Stomach smooth muscle (tissue), 2 donors: ENCODE results near the gene GMPR.
A peak's percentile ranks its signal among the peaks of the same experiment; 100 is the strongest.

Experiments used
- H3K27ac ChIP-seq: one replicate; pipeline ENCODE4 v1.7.0; 2013; ENCODE audit warnings: mild to moderate bottlenecking, low read length, inconsistent platforms
- H3K27me3 ChIP-seq, 2 donors: one replicate each; pipeline ENCODE4 v1.7.0; 2013; ENCODE audit warnings: low read length in 2 of 2; ENCODE audit not compliant: insufficient read depth in 2 of 2, control insufficient read depth in 1 of 2
- H3K36me3 ChIP-seq, 2 donors: one replicate each; pipeline ENCODE4 v1.7.0; 2013; ENCODE audit warnings: low read length in 2 of 2; ENCODE audit not compliant: control insufficient read depth in 2 of 2, insufficient read depth in 2 of 2
- H3K4me1 ChIP-seq: one replicate; pipeline ENCODE4 v1.7.0; 2013; ENCODE audit warnings: low read length; ENCODE audit not compliant: control insufficient read depth, insufficient read depth
- H3K4me3 ChIP-seq, 2 donors: one replicate each; pipeline ENCODE4 v1.7.0; 2013; ENCODE audit warnings: low read length in 2 of 2
- H3K9ac ChIP-seq, 2 donors: one replicate each; pipeline ENCODE4 v1.7.0; 2013; ENCODE audit warnings: low read length in 2 of 2, mild to moderate bottlenecking in 1 of 2
- H3K9me3 ChIP-seq, 2 donors: one replicate each; pipeline ENCODE4 v1.7.0; 2013; ENCODE audit warnings: low read length in 2 of 2; ENCODE audit not compliant: control insufficient read depth in 2 of 2
- donor health status: healthy.
- donor health status: Pancreatic carcinoma.

GMPR gene

GRCh38 chr6:16273256-16273655 is 34.9 kb downstream of the GMPR start:
- H3K4me3 ChIP-seq, result no peak overlapping the region
- H3K27me3 ChIP-seq, result no peaks in the 10 kb centered on the region
- H3K9me3 ChIP-seq, result no peaks in the 10 kb centered on the region
- H3K9ac ChIP-seq, result no peak overlapping the region
- H3K27ac ChIP-seq, result peak overlapping the region; percentile 46
- peaks cover 0 to 2% of the 10 kb centered on the region in 2 donors for H3K36me3 ChIP-seq
- peaks cover 31% of the 10 kb centered on the region for H3K4me1 ChIP-seq

GRCh38 chr6:16274483-16274882 is 36.1 kb downstream of the GMPR start:
- Histone ChIP-seq H3K4me3 (no peak overlapping the region), H3K9me3 (no peaks in the 10 kb centered on the region), H3K27ac (no peak overlapping the region), H3K36me3 (peaks cover 5% of the 10 kb centered on the region in 2 donors), H3K4me1 (peaks cover 31% of the 10 kb centered on the region), H3K27me3 (no peaks in the 10 kb centered on the region), H3K9ac (no peak overlapping the region)

DNA sequence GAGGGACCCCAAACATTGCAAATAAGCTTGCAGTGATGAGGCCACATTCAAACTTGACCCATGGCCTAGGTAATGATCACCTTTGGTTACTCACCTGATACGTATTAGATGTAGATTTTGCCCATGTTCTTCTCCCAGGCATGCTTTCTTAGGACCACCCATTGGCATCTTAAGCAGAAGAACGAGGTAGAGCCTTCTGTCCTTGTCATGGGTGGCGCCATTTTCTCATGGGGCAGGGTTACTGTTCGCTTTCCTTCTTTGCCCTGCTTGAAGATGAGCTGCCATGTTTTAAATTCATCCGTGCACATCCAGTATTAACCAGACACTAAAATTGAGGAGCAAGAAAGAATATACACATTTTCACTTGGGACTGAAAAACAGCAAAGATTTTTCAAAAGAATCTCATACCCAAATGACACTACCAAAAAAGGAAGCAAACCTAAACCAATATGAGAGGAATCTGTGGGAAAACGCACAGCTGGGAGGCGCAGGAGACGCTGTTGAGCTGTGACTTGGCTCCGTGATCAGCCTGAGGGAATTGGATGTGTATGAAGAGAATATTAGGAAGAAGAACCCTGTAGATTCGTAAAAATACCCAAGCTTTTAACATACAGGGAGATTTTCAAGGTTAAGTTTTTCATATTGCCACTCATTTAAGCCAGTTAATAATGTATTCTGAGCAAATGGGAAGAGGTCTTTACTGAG is 36.6 kb downstream of the GMPR start:
- Histone ChIP-seq H3K4me1 (peaks cover 31% of the 10 kb centered on the region), H3K9ac (no peak overlapping the region), H3K9me3 (no peaks in the 10 kb centered on the region), H3K27me3 (no peaks in the 10 kb centered on the region), H3K27ac (no peak overlapping the region), H3K36me3 (peaks cover 5% of the 10 kb centered on the region in 2 donors), H3K4me3 (no peak overlapping the region)

DNA sequence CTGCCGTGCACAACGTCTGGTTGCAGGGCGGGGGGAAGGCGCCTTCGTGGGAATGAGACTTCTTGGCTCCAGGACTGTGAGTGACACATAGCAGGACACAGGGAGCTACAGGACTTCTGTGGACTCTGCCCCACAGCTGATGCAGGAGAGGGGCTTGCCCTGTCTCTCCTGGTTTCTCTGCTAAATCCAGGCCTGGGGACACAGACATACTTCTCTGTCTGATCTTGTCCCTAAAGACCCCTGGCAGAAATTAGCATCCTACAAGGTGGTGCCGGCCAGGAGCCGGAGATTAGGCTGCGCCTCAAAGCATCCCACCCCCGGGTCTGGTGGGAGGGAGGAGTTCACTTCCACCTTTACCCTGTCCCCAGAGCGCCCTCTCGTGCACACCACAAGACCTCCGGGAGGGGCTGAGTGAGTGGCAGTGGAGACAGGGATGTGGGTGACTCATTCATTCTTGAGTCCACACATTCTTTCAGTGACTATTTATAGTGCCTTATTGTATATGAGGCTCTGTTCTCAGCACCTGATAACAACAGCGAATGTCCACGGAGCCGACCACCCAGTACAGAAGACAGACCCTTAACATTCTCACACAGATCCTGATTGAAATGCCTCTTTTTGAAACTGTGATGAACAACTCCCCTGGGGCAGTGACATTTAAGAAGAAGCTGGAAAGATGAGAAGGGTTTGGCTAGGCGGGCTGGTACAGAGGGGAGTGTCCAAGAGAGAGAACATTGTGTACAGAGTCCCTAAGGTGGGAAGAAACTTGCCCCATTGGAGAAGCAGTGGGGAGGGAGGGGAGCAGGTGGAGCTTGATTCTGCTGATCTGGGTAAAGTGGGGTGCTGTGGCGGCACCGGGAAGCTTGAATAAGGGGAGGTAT is 39.0 kb downstream of the GMPR start:
- peaks cover 31% of the 10 kb centered on the region for H3K4me1 ChIP-seq
- H3K36me3 ChIP-seq, result peaks cover 8 to 10% of the 10 kb centered on the region in 2 donors
- H3K27ac ChIP-seq, result peak overlapping the region; percentile 18
- H3K9me3 ChIP-seq, result no peaks in the 10 kb centered on the region
- peak overlapping the region in 1 of 2 donors; percentile 15 for H3K4me3 ChIP-seq
- H3K9ac ChIP-seq, result no peak overlapping the region
- no peaks in the 10 kb centered on the region for H3K27me3 ChIP-seq

- H3K4me1 ChIP-seq, result peaks cover 29% of the 10 kb centered on the region
- peak overlapping the region in 1 of 2 donors; percentile 15 for H3K4me3 ChIP-seq
- peak overlapping the region; percentile 18 for H3K27ac ChIP-seq
- peaks cover 8 to 10% of the 10 kb centered on the region in 2 donors for H3K36me3 ChIP-seq
- no peak overlapping the region for H3K9ac ChIP-seq
- no peaks in the 10 kb centered on the region for H3K27me3 ChIP-seq
- no peaks in the 10 kb centered on the region for H3K9me3 ChIP-seq
Observed at GRCh38 chr6:16278048-16278724, 39.8 kb downstream of the GMPR start.

- Histone ChIP-seq H3K27me3 (no peaks in the 10 kb centered on the region), H3K27ac (no peak overlapping the region), H3K4me1 (peaks cover 25% of the 10 kb centered on the region), H3K36me3 (peaks cover 8 to 10% of the 10 kb centered on the region in 2 donors), H3K9ac (no peak overlapping the region), H3K4me3 (no peak overlapping the region), H3K9me3 (no peaks in the 10 kb centered on the region)
Observed at GRCh38 chr6:16278750-16279149, 40.4 kb downstream of the GMPR start.

GRCh38 chr6:16279243-16279642 is 40.9 kb downstream of the GMPR start:
- H3K4me3 ChIP-seq, result no peak overlapping the region
- H3K9me3 ChIP-seq, result no peaks in the 10 kb centered on the region
- no peak overlapping the region for H3K9ac ChIP-seq
- peaks cover 22% of the 10 kb centered on the region for H3K4me1 ChIP-seq
- peaks cover 8 to 10% of the 10 kb centered on the region in 2 donors for H3K36me3 ChIP-seq
- H3K27me3 ChIP-seq, result no peaks in the 10 kb centered on the region
- H3K27ac ChIP-seq, result no peak overlapping the region

- no peaks in the 10 kb centered on the region for H3K9me3 ChIP-seq
- peaks cover 7% of the 10 kb centered on the region for H3K4me1 ChIP-seq
- H3K4me3 ChIP-seq, result no peak overlapping the region
- peaks cover 8% of the 10 kb centered on the region in 2 donors for H3K36me3 ChIP-seq
- H3K9ac ChIP-seq, result no peak overlapping the region
- H3K27me3 ChIP-seq, result no peaks in the 10 kb centered on the region
- H3K27ac ChIP-seq, result no peak overlapping the region
Observed at GRCh38 chr6:16282370-16282769, 44.0 kb downstream of the GMPR start.

DNA sequence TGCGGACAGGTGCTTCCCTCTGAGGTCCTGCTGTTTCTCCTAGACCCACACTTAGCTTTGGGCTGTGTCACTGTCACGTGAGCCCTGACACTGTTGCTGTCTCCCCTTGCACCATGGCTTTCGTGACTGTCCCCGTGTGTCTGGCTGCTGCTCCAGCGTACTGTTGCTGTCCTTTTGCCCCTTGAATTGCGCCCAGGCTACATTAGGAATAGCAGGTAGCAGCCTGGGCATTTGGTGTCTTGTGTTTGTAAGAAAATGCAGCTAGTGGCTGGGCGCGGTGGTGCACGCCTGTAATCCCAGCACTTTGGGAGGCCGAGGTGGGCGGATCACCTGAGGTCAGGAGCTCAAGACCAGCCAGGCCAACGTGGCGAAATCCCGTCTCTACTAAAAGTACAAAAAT is 46.1 kb downstream of the GMPR start:
- H3K4me3 ChIP-seq, result no peak overlapping the region
- H3K4me1 ChIP-seq, result no peaks in the 10 kb centered on the region
- no peaks in the 10 kb centered on the region for H3K27me3 ChIP-seq
- no peaks in the 10 kb centered on the region for H3K9me3 ChIP-seq
- no peak overlapping the region for H3K27ac ChIP-seq
- no peak overlapping the region for H3K9ac ChIP-seq
- peaks cover 3 to 5% of the 10 kb centered on the region in 2 donors for H3K36me3 ChIP-seq

- Histone ChIP-seq H3K4me1 (no peaks in the 10 kb centered on the region), H3K36me3 (peaks cover 0 to 3% of the 10 kb centered on the region in 2 donors), H3K4me3 (no peak overlapping the region), H3K9me3 (no peaks in the 10 kb centered on the region), H3K9ac (no peak overlapping the region), H3K27me3 (no peaks in the 10 kb centered on the region), H3K27ac (no peak overlapping the region)
Observed at GRCh38 chr6:16285467-16286150, 47.2 kb downstream of the GMPR start.
